Liver (tissue), 9 donors: ENCODE data around the gene AKT3. TPM values are rescaled to one million over a fixed set of nuclear protein-coding genes. Genes with fewer than 3 reads are reported as not detected.

Experiments used
- DNase-seq: peaks from one replicate; pipeline ENCODE4 v3.0.0-alpha.2; 2017; ENCODE audit warnings: low spot score
- H3K27ac ChIP-seq, 2 donors: one replicate each; pipeline ENCODE4 v1.7.0; 2013; ENCODE audit warnings: inconsistent platforms in 2 of 2, low read length in 2 of 2, control low read depth in 1 of 2, low read depth in 1 of 2, mild to moderate bottlenecking in 1 of 2
- H3K27me3 ChIP-seq, 4 donors: one replicate each; pipeline versions ENCODE4 v1.6.1 to v1.7.0; 2013; ENCODE audit warnings: low read length in 3 of 4, inconsistent platforms in 1 of 4, mild to moderate bottlenecking in 1 of 4, moderate library complexity in 1 of 4; ENCODE audit not compliant: control insufficient read depth in 4 of 4, insufficient read depth in 4 of 4
- H3K36me3 ChIP-seq, 4 donors: one replicate each; pipeline versions ENCODE4 v1.6.1 to v1.7.0; 2013; ENCODE audit warnings: low read length in 3 of 4, mild to moderate bottlenecking in 3 of 4, low read depth in 1 of 4, moderate library complexity in 1 of 4; ENCODE audit not compliant: control insufficient read depth in 4 of 4, insufficient read depth in 3 of 4
- H3K4me1 ChIP-seq, 4 donors: one replicate each; pipeline versions ENCODE4 v1.6.1 to v1.7.0; 2013; ENCODE audit warnings: low read length in 3 of 4, mild to moderate bottlenecking in 3 of 4, moderate library complexity in 1 of 4; ENCODE audit not compliant: control insufficient read depth in 4 of 4, insufficient read depth in 4 of 4
- H3K4me3 ChIP-seq, 3 donors: one replicate each; pipeline versions ENCODE4 v1.6.1 to v1.7.0; 2013; ENCODE audit warnings: low read length in 3 of 3, control low read depth in 1 of 3, low read depth in 1 of 3, mild to moderate bottlenecking in 1 of 3
- H3K9ac ChIP-seq, 2 donors: one replicate each; pipeline ENCODE4 v1.7.0; 2013; ENCODE audit warnings: low read length in 2 of 2, mild to moderate bottlenecking in 2 of 2, moderate library complexity in 2 of 2, control low read depth in 1 of 2, low read depth in 1 of 2
- H3K9me3 ChIP-seq, 4 donors: one replicate each; pipeline versions ENCODE4 v1.6.1 to v1.7.0; 2013; ENCODE audit warnings: low read length in 3 of 4; ENCODE audit not compliant: control insufficient read depth in 4 of 4
- CTCF ChIP-seq: fragments of 150-350 bp; IDR thresholded peaks from 2 replicates; pipeline ENCODE4 v1.5.1; 2017; ENCODE audit warnings: improper control_type of control experiment, low read depth, low read length; ENCODE audit not compliant: missing input control
- EGR1 ChIP-seq, 2 donors: IDR thresholded peaks; 2 replicates each; pipeline ENCODE4 v1.6.1; 2016 to 2018; ENCODE audit warnings: antibody characterized with exemption in 2 of 2, low read depth in 2 of 2
- FOXA1 ChIP-seq: IDR thresholded peaks from 2 replicates; pipeline ENCODE4 v1.6.1; 2016; ENCODE audit warnings: antibody characterized with exemption
- GABPA ChIP-seq, 2 donors: IDR thresholded peaks in 1 of 2; conservative IDR thresholded peaks in 1 of 2; 2 replicates each; pipeline ENCODE4 v1.6.1; 2016; ENCODE audit warnings: antibody characterized with exemption in 2 of 2, mild to moderate bottlenecking in 1 of 2, moderate library complexity in 1 of 2
- HNF4A ChIP-seq, 2 donors: conservative IDR thresholded peaks; 2 replicates each; pipeline ENCODE4 v1.6.1; 2016; ENCODE audit warnings: antibody characterized with exemption in 2 of 2, mild to moderate bottlenecking in 2 of 2
- JUND ChIP-seq, 2 donors: IDR thresholded peaks; 2 replicates each; pipeline ENCODE4 v1.6.1; 2016; ENCODE audit warnings: antibody characterized with exemption in 2 of 2
- RAD21 ChIP-seq, 2 donors: IDR thresholded peaks; 2 replicates each; pipeline ENCODE4 v1.6.1; 2016; ENCODE audit warnings: antibody characterized with exemption in 2 of 2, mild to moderate bottlenecking in 2 of 2
- REST ChIP-seq: IDR thresholded peaks from 2 replicates; pipeline ENCODE4 v1.6.1; 2016; ENCODE audit warnings: antibody characterized with exemption, mild to moderate bottlenecking
- RXRA ChIP-seq, 2 donors: IDR thresholded peaks; 2 replicates each; pipeline ENCODE4 v1.6.1; 2017 to 2018; ENCODE audit warnings: antibody characterized with exemption in 2 of 2, mild to moderate bottlenecking in 1 of 2
- SP1 ChIP-seq: IDR thresholded peaks from 2 replicates; pipeline ENCODE4 v1.6.1; 2018; ENCODE audit warnings: antibody characterized with exemption, mild to moderate bottlenecking
- ZBTB33 ChIP-seq: IDR thresholded peaks from 2 replicates; pipeline ENCODE4 v1.6.1; 2016; ENCODE audit warnings: antibody characterized with exemption
- WGBS: extraction: QIAGEN DNeasy Blood & Tissue Kit; methylation state at CpG from one replicate; pipeline ENCODE4 v1.1.7; 2013; 5-methylcytosine and 5-hydroxymethylcytosine counted together
- polyA plus RNA-seq, 2 donors: library from polyadenylated mRNA; stranded (reverse) in 1 of 2; unstranded in 1 of 2; fragments of 200-250 nt in 1 of 2; fragments of >200 nt in 1 of 2; fragmentation: Nextera tagmentation in 1 of 2; extraction: Ambion mirVana in 1 of 2; gene quantifications; one replicate each; pipeline versions ENCODE4 v1.2.1 to v1.2.3, GENCODE V29; 2013 to 2015
- total RNA-seq, 2 donors: library from RNA; depleted of rRNA; stranded (reverse); fragments of >200 nt; gene quantifications; one replicate each; pipeline ENCODE4 v1.2.3, GENCODE V29; 2014
- TF ChIP-seq, protein P1 (sequence below): IDR thresholded peaks from 2 replicates; pipeline ENCODE4 v1.6.1; 2016; ENCODE audit warnings: antibody characterized with exemption
- donor health status: healthy.
- donor health status: healthy.
- donor health status: healthy.
- donor health status: healthy.
- donor health status: healthy.

The AKT3 gene
- total and polyA plus RNA-seq, 4 donors, result 1.7 to 7.6 (median 2.8) TPM

GRCh38 chr1:243490748-243491686 lies 359.0 kb downstream of the AKT3 start:
- 89% methylated on average over 8 of the region's 8 CpGs for WGBS
- no peaks in the 10 kb centered on the region for H3K27me3 ChIP-seq
- H3K9me3 ChIP-seq, result no peaks in the 10 kb centered on the region
- H3K27ac ChIP-seq, result no peak overlapping the region
- no peak overlapping the region for H3K9ac ChIP-seq
- no peak overlapping the region for H3K4me3 ChIP-seq
- no peaks in the 10 kb centered on the region for H3K36me3 ChIP-seq
- H3K4me1 ChIP-seq, result peaks cover 0 to 6% (median 2%) of the 10 kb centered on the region in 4 donors
- no peak for TF ChIP-seq CTCF
- no peak for TF ChIP-seq SP1
- TF ChIP-seq FOXA1, result no peak
- TF ChIP-seq ZBTB33, result no peak
- no peak for TF ChIP-seq RAD21 (IDR thresholded peaks at IDR 0.05)
- TF ChIP-seq, protein P1, sequence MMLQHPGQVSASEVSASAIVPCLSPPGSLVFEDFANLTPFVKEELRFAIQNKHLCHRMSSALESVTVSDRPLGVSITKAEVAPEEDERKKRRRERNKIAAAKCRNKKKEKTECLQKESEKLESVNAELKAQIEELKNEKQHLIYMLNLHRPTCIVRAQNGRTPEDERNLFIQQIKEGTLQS, result no peak
- TF ChIP-seq JUND (IDR thresholded peaks at IDR 0.05), result no peak
- TF ChIP-seq GABPA (IDR thresholded peaks at IDR 0.05 in 1 of 2, conservative IDR thresholded peaks at IDR 0.05 in 1 of 2), result no peak
- TF ChIP-seq EGR1 (IDR thresholded peaks at IDR 0.05; ENCODE audit: low read depth in 2 of 2), result no peak
- no peak for DNase-seq

- no peaks in the 10 kb centered on the region for H3K27me3 ChIP-seq
- no peaks in the 10 kb centered on the region for H3K9me3 ChIP-seq
- H3K4me3 ChIP-seq, result no peak overlapping the region
- DNase-seq, result no peak
- H3K36me3 ChIP-seq, result no peaks in the 10 kb centered on the region
- H3K4me1 ChIP-seq, result peaks cover 0 to 2% (median 0%) of the 10 kb centered on the region in 4 donors
- WGBS, result 91% methylated on average over 21 of the region's 21 CpGs
- TF ChIP-seq RXRA (IDR thresholded peaks at IDR 0.05) (no peak), HNF4A (conservative IDR thresholded peaks at IDR 0.05) (peak in 1 of 2 donors; percentile 29), REST (no peak)
- no peak overlapping the region for H3K9ac ChIP-seq
- no peak overlapping the region for H3K27ac ChIP-seq
These were observed 360.1 kb downstream of the AKT3 start for GRCh38 chr1:243489681-243490546.
